ENCODE results near the gene ERF. TPM values are rescaled to one million over a fixed set of nuclear protein-coding genes. Genes with fewer than 3 reads are reported as not detected.

ERF gene
- total and polyA plus RNA-seq, 4 donors: 8.7 to 21.0 (median 13.8) TPM

DNA sequence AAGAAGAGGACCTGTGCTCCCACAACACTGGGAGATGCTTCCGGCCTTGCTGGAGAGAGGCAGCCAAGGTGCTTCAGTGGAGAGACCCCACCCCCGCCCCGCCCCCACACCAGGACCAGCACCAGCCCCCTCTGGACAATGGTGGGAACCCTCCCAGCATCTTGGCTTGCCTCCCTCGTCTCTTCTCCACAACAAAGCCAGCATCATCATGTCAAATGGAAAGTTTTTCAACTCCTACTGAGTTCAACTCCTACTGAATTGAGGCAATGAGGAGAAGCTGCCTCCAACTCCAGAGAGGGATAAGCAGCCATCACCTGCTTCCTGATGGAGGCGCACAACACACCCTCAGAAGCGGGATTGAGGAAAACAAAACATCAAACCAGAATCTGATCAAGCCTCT is 50.3 kb downstream of the ERF start:
- H3K27ac ChIP-seq (ENCODE audit: low read depth in 1 of 2, low read length in 2 of 2): no peak overlapping the region

GRCh38 chr19:42203700-42204099 is 51.2 kb downstream of the ERF start:
- 98% methylated on average over 2 of the region's 2 CpGs for WGBS
- no peak for DNase-seq (ENCODE audit: low spot score)

More for the DNA sequence above, 50.3 kb downstream of the ERF start:
- Histone ChIP-seq H3K9ac (ENCODE audit: low read depth in 1 of 2, low read length in 2 of 2) (no peak overlapping the region), H3K9me3 (ENCODE audit: control insufficient read depth in 4 of 4, low read length in 3 of 4) (no peaks in the 10 kb centered on the region), H3K36me3 (ENCODE audit: control insufficient read depth in 4 of 4, insufficient read depth in 3 of 4, low read depth in 1 of 4, low read length in 3 of 4) (peaks cover 15 to 69% (median 57%) of the 10 kb centered on the region in 4 donors), H3K4me1 (ENCODE audit: control insufficient read depth in 4 of 4, insufficient read depth in 4 of 4, low read length in 3 of 4) (peaks cover 0 to 7% (median 0%) of the 10 kb centered on the region in 4 donors), H3K27me3 (ENCODE audit: control insufficient read depth in 4 of 4, insufficient read depth in 4 of 4, low read length in 3 of 4) (no peaks in the 10 kb centered on the region), H3K4me3 (ENCODE audit: low read depth in 1 of 3, low read length in 3 of 3) (no peak overlapping the region)
- WGBS: 93% methylated on average over 6 of the region's 6 CpGs
- no peak for DNase-seq (ENCODE audit: low spot score)
- TF ChIP-seq YY1 (IDR thresholded peaks at IDR 0.05): no peak
- TF ChIP-seq NR2F2 (IDR thresholded peaks at IDR 0.05): no peak
- no peak for TF ChIP-seq RAD21 (IDR thresholded peaks at IDR 0.05)
- TF ChIP-seq, protein P1, sequence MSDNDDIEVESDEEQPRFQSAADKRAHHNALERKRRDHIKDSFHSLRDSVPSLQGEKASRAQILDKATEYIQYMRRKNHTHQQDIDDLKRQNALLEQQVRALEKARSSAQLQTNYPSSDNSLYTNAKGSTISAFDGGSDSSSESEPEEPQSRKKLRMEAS (IDR thresholded peaks at IDR 0.05): no peak
- TF ChIP-seq, protein P2, sequence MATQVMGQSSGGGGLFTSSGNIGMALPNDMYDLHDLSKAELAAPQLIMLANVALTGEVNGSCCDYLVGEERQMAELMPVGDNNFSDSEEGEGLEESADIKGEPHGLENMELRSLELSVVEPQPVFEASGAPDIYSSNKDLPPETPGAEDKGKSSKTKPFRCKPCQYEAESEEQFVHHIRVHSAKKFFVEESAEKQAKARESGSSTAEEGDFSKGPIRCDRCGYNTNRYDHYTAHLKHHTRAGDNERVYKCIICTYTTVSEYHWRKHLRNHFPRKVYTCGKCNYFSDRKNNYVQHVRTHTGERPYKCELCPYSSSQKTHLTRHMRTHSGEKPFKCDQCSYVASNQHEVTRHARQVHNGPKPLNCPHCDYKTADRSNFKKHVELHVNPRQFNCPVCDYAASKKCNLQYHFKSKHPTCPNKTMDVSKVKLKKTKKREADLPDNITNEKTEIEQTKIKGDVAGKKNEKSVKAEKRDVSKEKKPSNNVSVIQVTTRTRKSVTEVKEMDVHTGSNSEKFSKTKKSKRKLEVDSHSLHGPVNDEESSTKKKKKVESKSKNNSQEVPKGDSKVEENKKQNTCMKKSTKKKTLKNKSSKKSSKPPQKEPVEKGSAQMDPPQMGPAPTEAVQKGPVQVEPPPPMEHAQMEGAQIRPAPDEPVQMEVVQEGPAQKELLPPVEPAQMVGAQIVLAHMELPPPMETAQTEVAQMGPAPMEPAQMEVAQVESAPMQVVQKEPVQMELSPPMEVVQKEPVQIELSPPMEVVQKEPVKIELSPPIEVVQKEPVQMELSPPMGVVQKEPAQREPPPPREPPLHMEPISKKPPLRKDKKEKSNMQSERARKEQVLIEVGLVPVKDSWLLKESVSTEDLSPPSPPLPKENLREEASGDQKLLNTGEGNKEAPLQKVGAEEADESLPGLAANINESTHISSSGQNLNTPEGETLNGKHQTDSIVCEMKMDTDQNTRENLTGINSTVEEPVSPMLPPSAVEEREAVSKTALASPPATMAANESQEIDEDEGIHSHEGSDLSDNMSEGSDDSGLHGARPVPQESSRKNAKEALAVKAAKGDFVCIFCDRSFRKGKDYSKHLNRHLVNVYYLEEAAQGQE (IDR thresholded peaks at IDR 0.05): no peak
- no peak for TF ChIP-seq SP1 (IDR thresholded peaks at IDR 0.05)
- no peak for TF ChIP-seq TAF1 (conservative IDR thresholded peaks at IDR 0.05)

More at GRCh38 chr19:42203700-42204099, 51.2 kb downstream of the ERF start:
- peaks cover 0 to 10% (median 0%) of the 10 kb centered on the region in 4 donors for H3K4me1 ChIP-seq (ENCODE audit: control insufficient read depth in 4 of 4, insufficient read depth in 4 of 4, low read length in 3 of 4)
- TF ChIP-seq, protein P3, sequence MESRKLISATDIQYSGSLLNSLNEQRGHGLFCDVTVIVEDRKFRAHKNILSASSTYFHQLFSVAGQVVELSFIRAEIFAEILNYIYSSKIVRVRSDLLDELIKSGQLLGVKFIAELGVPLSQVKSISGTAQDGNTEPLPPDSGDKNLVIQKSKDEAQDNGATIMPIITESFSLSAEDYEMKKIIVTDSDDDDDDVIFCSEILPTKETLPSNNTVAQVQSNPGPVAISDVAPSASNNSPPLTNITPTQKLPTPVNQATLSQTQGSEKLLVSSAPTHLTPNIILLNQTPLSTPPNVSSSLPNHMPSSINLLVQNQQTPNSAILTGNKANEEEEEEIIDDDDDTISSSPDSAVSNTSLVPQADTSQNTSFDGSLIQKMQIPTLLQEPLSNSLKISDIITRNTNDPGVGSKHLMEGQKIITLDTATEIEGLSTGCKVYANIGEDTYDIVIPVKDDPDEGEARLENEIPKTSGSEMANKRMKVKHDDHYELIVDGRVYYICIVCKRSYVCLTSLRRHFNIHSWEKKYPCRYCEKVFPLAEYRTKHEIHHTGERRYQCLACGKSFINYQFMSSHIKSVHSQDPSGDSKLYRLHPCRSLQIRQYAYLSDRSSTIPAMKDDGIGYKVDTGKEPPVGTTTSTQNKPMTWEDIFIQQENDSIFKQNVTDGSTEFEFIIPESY (IDR thresholded peaks at IDR 0.05): no peak
- TF ChIP-seq GABPA (IDR thresholded peaks at IDR 0.05 in 1 of 2, conservative IDR thresholded peaks at IDR 0.05 in 1 of 2) (no peak), RXRA (IDR thresholded peaks at IDR 0.05) (no peak), ATF3 (IDR thresholded peaks at IDR 0.05) (no peak), EGR1 (IDR thresholded peaks at IDR 0.05; ENCODE audit: low read depth in 2 of 2) (no peak), NR2F2 (IDR thresholded peaks at IDR 0.05) (no peak), RAD21 (IDR thresholded peaks at IDR 0.05) (no peak), TAF1 (conservative IDR thresholded peaks at IDR 0.05) (no peak), YY1 (IDR thresholded peaks at IDR 0.05) (no peak), JUND (IDR thresholded peaks at IDR 0.05) (no peak), HNF4G (IDR thresholded peaks at IDR 0.05) (no peak), FOXA2 (IDR thresholded peaks at IDR 0.05) (no peak)
- TF ChIP-seq, protein P4, sequence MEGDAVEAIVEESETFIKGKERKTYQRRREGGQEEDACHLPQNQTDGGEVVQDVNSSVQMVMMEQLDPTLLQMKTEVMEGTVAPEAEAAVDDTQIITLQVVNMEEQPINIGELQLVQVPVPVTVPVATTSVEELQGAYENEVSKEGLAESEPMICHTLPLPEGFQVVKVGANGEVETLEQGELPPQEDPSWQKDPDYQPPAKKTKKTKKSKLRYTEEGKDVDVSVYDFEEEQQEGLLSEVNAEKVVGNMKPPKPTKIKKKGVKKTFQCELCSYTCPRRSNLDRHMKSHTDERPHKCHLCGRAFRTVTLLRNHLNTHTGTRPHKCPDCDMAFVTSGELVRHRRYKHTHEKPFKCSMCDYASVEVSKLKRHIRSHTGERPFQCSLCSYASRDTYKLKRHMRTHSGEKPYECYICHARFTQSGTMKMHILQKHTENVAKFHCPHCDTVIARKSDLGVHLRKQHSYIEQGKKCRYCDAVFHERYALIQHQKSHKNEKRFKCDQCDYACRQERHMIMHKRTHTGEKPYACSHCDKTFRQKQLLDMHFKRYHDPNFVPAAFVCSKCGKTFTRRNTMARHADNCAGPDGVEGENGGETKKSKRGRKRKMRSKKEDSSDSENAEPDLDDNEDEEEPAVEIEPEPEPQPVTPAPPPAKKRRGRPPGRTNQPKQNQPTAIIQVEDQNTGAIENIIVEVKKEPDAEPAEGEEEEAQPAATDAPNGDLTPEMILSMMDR (IDR thresholded peaks at IDR 0.05; ENCODE audit: low read depth, low read length, missing input control): no peak
- TF ChIP-seq, protein P1 (IDR thresholded peaks at IDR 0.05): no peak
- TF ChIP-seq, protein P2 (IDR thresholded peaks at IDR 0.05): no peak
- H3K9me3 ChIP-seq (ENCODE audit: control insufficient read depth in 4 of 4, low read length in 3 of 4): no peaks in the 10 kb centered on the region
- H3K9ac ChIP-seq (ENCODE audit: low read depth in 1 of 2, low read length in 2 of 2): no peak overlapping the region
- H3K36me3 ChIP-seq (ENCODE audit: control insufficient read depth in 4 of 4, insufficient read depth in 3 of 4, low read depth in 1 of 4, low read length in 3 of 4): peaks cover 18 to 72% (median 57%) of the 10 kb centered on the region in 4 donors
- no peak overlapping the region for H3K27ac ChIP-seq (ENCODE audit: low read depth in 1 of 2, low read length in 2 of 2)
- H3K4me3 ChIP-seq (ENCODE audit: low read depth in 1 of 3, low read length in 3 of 3): no peak overlapping the region
- H3K27me3 ChIP-seq (ENCODE audit: control insufficient read depth in 4 of 4, insufficient read depth in 4 of 4, low read length in 3 of 4): no peaks in the 10 kb centered on the region

Measured in liver (tissue), 9 donors.